Measurements from ENCODE around the gene LATS2.

- TF ChIP-seq CTCF (IDR thresholded peaks at IDR 0.05) = no peak
- no peak for TF ChIP-seq POLR2A (IDR thresholded peaks at IDR 0.05)
These were observed 133.7 kb downstream of the LATS2 start for GRCh38 chr13:20927596-20928257.

Measured in testis (tissue), 2 donors.